H1 (cell line): Measurements from ENCODE around the gene PNMA6A. TPM values are rescaled to one million over a fixed set of nuclear protein-coding genes. Genes with fewer than 3 reads are reported as not detected.
"Not testable (repeated sequence)": the region's sequence is repeated elsewhere in the genome, so short reads cannot be mapped to it uniquely, and the experiment has no call there.

Source experiments
- CTCF ChIA-PET: fragments of 300-600 bp; sonication (Branson Sonifier 250); formaldehyde crosslinking; loops from one replicate; lab custom pipeline; 2021; ENCODE audit not compliant: partially characterized antibody; lab: Charles Lee
- POLR2A ChIA-PET: fragments of 300-600 bp; sonication (Branson Sonifier 250); formaldehyde crosslinking; loops from one replicate; lab custom pipeline; 2021; ENCODE audit warnings: inconsistent platforms; ENCODE audit not compliant: partially characterized antibody; lab: Charles Lee
- DNase-seq, 2 experiments: peaks; one replicate each; pipeline versions ENCODE4 v3.0.0 to v3.0.0-alpha.2; 2010 to 2022; ENCODE audit warnings: low spot score in 2 of 2, low read depth in 1 of 2, mixed read lengths in 1 of 2
- FAIRE-seq: peaks from 2 replicates; lab custom pipeline; 2011; peaks lifted over from hg19 to GRCh38; lab: Jason Lieb, UNC
- H2AFZ ChIP-seq: 2 replicates; pipeline ENCODE4 v1.8.1; 2012; ENCODE audit warnings: low read length, inconsistent platforms
- H2AK5ac ChIP-seq: 2 replicates; pipeline ENCODE4 v1.6.1; 2013; ENCODE audit warnings: low read depth, low read length
- H2BK120ac ChIP-seq: replicated peaks from 2 replicates; pipeline ENCODE3; 2013; ENCODE audit warnings: low read depth, low read length, inconsistent platforms
- H2BK12ac ChIP-seq: 2 replicates; pipeline ENCODE4 v1.6.1; 2013; ENCODE audit warnings: low read depth, low read length
- H2BK15ac ChIP-seq: 2 replicates; pipeline ENCODE4 v1.6.1; 2013; ENCODE audit warnings: low read length
- H2BK20ac ChIP-seq: 2 replicates; pipeline ENCODE4 v1.6.1; 2013; ENCODE audit warnings: low read length
- H2BK5ac ChIP-seq: 2 replicates; pipeline ENCODE4 v1.6.1; 2013; ENCODE audit warnings: low read depth, low read length
- H3K14ac ChIP-seq: 2 replicates; pipeline ENCODE4 v1.6.1; 2013; ENCODE audit warnings: inconsistent platforms; ENCODE audit not compliant: insufficient read length
- H3K18ac ChIP-seq: 2 replicates; pipeline ENCODE4 v1.6.1; 2013; ENCODE audit warnings: low read length; ENCODE audit errors: extremely low read depth
- H3K23ac ChIP-seq: 2 replicates; pipeline ENCODE4 v1.6.1; 2013; ENCODE audit warnings: inconsistent platforms; ENCODE audit not compliant: insufficient read length
- H3K23me2 ChIP-seq: 2 replicates; pipeline ENCODE4 v1.6.1; 2013; ENCODE audit warnings: low read depth, low read length
- H3K27ac ChIP-seq: 2 replicates; pipeline ENCODE4 v1.6.1; 2011; ENCODE audit warnings: low read depth, low read length, inconsistent platforms
- H3K27me3 ChIP-seq, 4 experiments: replicated peaks in 1 of 4; 1 replicate in 1 of 4; 2 replicates in 3 of 4; pipeline versions ENCODE4 v1.6.1 to v1.8.1; 2011 to 2013; ENCODE audit warnings: low read length in 3 of 4, mild to moderate bottlenecking in 3 of 4, inconsistent platforms in 2 of 4, mixed read lengths in 2 of 4, moderate library complexity in 1 of 4; ENCODE audit not compliant: control insufficient read depth in 3 of 4, insufficient read depth in 3 of 4; ENCODE audit errors: extremely low read depth in 1 of 4
- H3K36me3 ChIP-seq, 4 experiments: 2 replicates each; pipeline versions ENCODE4 v1.6.1 to v1.8.1; 2011 to 2013; ENCODE audit warnings: mild to moderate bottlenecking in 4 of 4, low read length in 3 of 4, moderate library complexity in 2 of 4, control low read depth in 1 of 4, inconsistent platforms in 1 of 4; ENCODE audit not compliant: insufficient read depth in 4 of 4, control insufficient read depth in 2 of 4
- H3K4ac ChIP-seq: replicated peaks from 2 replicates; pipeline ENCODE3; 2013; ENCODE audit warnings: low read length, low read depth, mixed read lengths, inconsistent platforms; ENCODE audit not compliant: insufficient read length
- H3K4me1 ChIP-seq, 4 experiments: replicated peaks in 1 of 4; 1 replicate in 1 of 4; 2 replicates in 3 of 4; pipeline versions ENCODE4 v1.6.1 to v1.8.1; 2011 to 2013; ENCODE audit warnings: low read length in 3 of 4, inconsistent platforms in 2 of 4, mixed read lengths in 1 of 4; ENCODE audit not compliant: insufficient read depth in 4 of 4, control insufficient read depth in 3 of 4
- H3K4me2 ChIP-seq, 2 experiments: 2 replicates each; pipeline versions ENCODE4 v1.6.1 to v1.8.1; 2011 to 2013; ENCODE audit warnings: low read depth in 2 of 2, low read length in 2 of 2, control low read depth in 1 of 2, inconsistent platforms in 1 of 2, mild to moderate bottlenecking in 1 of 2; ENCODE audit not compliant: insufficient read depth in 1 of 2
- H3K4me3 ChIP-seq, 4 experiments: fragments of 200-600, 300-600 bp in 1 of 4; sonication (generic), shearing (Covaris generic), sonication (Bioruptor Twin) in 1 of 4; 2 replicates each; pipeline versions ENCODE4 v1.5.1 to v1.8.1; 2011 to 2016; ENCODE audit warnings: low read length in 4 of 4, low read depth in 3 of 4, control low read depth in 2 of 4, inconsistent platforms in 2 of 4, mild to moderate bottlenecking in 2 of 4, mixed read lengths in 1 of 4, moderate library complexity in 1 of 4; ENCODE audit not compliant: insufficient read depth in 2 of 4; ENCODE audit errors: extremely low read depth in 1 of 4
- H3K56ac ChIP-seq: replicated peaks from 2 replicates; pipeline ENCODE3; 2013; ENCODE audit warnings: low read depth, mild to moderate bottlenecking, mixed read lengths, low read length, inconsistent platforms; ENCODE audit not compliant: insufficient read length
- H3K79me1 ChIP-seq: 2 replicates; pipeline ENCODE4 v1.6.1; 2013; ENCODE audit warnings: low read depth, low read length, control low read depth
- H3K79me2 ChIP-seq, 2 experiments: 2 replicates each; pipeline versions ENCODE4 v1.6.1 to v1.8.1; 2012 to 2013; ENCODE audit warnings: low read length in 2 of 2, mild to moderate bottlenecking in 2 of 2, inconsistent platforms in 1 of 2; ENCODE audit not compliant: insufficient read depth in 2 of 2, control insufficient read depth in 1 of 2
- H3K9ac ChIP-seq, 4 experiments: replicated peaks in 1 of 4; 1 replicate in 1 of 4; 2 replicates in 3 of 4; pipeline versions ENCODE4 v1.6.1 to v1.8.1; 2011 to 2013; ENCODE audit warnings: low read depth in 3 of 4, low read length in 3 of 4, control low read depth in 2 of 4, mild to moderate bottlenecking in 2 of 4, moderate library complexity in 2 of 4, inconsistent platforms in 1 of 4; ENCODE audit errors: extremely low read depth in 1 of 4
- H3K9me3 ChIP-seq, 2 experiments: 2 replicates each; pipeline versions ENCODE4 v1.6.1 to v1.8.1; 2012 to 2013; ENCODE audit warnings: mild to moderate bottlenecking in 2 of 2, moderate library complexity in 2 of 2, control low read depth in 1 of 2, inconsistent platforms in 1 of 2, low read depth in 1 of 2, low read length in 1 of 2, mixed read lengths in 1 of 2; ENCODE audit not compliant: insufficient read depth in 2 of 2
- H4K20me1 ChIP-seq, 2 experiments: replicated peaks in 1 of 2; 2 replicates each; pipeline versions ENCODE3 to v1.8.1; 2011 to 2013; ENCODE audit warnings: inconsistent platforms in 2 of 2, low read length in 2 of 2, mild to moderate bottlenecking in 1 of 2; ENCODE audit not compliant: insufficient read depth in 2 of 2, control insufficient read depth in 1 of 2
- H4K5ac ChIP-seq: 2 replicates; pipeline ENCODE4 v1.6.1; 2013; ENCODE audit warnings: low read length, low read depth, mixed read lengths, inconsistent platforms; ENCODE audit not compliant: insufficient read length
- H4K8ac ChIP-seq: 2 replicates; pipeline ENCODE4 v1.8.0; 2013; ENCODE audit warnings: mild to moderate bottlenecking, moderate library complexity, low read length, inconsistent platforms; ENCODE audit not compliant: insufficient read depth; ENCODE audit errors: extremely low read depth
- H4K91ac ChIP-seq: replicated peaks from 2 replicates; pipeline ENCODE3; 2013; ENCODE audit warnings: low read length, mixed read lengths, inconsistent platforms; ENCODE audit not compliant: insufficient read length
- WGBS, 2 experiments: shearing (Covaris generic) in 1 of 2; methylation state at CpG; one replicate each; pipeline versions ENCODE4 v1.1.6 to v1.1.7; 2013 to 2015; ENCODE audit warnings: low lambda C conversion rate in 2 of 2, mixed read lengths in 2 of 2, inconsistent platforms in 1 of 2, low coverage in 1 of 2, missing lambda C conversion rate in 1 of 2; ENCODE audit not compliant: insufficient replicate concordance in 2 of 2, insufficient coverage in 1 of 2, insufficient read length in 1 of 2; ENCODE audit errors: extremely low coverage in 1 of 2, missing lambda C conversion rate in 1 of 2; 5-methylcytosine and 5-hydroxymethylcytosine counted together
- polyA plus RNA-seq, 7 experiments: library from polyadenylated mRNA; depleted of rRNA in 3 of 7; stranded (reverse) in 5 of 7; unstranded in 2 of 7; fragments of >200 nt in 5 of 7; fragments of 200-250 nt in 2 of 7; gene quantifications; 1 replicate in 5 of 7; 2 replicates in 1 of 7; 4 replicates in 1 of 7; pipeline versions ENCODE4 v1.2.1 to v1.2.3, GENCODE V29; 2011 to 2013; ENCODE audit warnings: missing spikeins in 2 of 7, mixed read lengths in 2 of 7
- total RNA-seq: library from RNA; stranded (reverse); fragmentation: NEBNext Ultra II Directional; extraction: Animal tissue kit (Norgen Biotek cat#: 25700); gene quantifications from 2 replicates; pipeline ENCODE4 v1.2.1, GENCODE V29; 2021

Gene PNMA6A
- total and polyA plus RNA-seq, 2 of the 8 experiments (the other 6 are each of a cell fraction or from before 2014, with no cell fraction given), result 2.2 to 5.7 TPM

DNA sequence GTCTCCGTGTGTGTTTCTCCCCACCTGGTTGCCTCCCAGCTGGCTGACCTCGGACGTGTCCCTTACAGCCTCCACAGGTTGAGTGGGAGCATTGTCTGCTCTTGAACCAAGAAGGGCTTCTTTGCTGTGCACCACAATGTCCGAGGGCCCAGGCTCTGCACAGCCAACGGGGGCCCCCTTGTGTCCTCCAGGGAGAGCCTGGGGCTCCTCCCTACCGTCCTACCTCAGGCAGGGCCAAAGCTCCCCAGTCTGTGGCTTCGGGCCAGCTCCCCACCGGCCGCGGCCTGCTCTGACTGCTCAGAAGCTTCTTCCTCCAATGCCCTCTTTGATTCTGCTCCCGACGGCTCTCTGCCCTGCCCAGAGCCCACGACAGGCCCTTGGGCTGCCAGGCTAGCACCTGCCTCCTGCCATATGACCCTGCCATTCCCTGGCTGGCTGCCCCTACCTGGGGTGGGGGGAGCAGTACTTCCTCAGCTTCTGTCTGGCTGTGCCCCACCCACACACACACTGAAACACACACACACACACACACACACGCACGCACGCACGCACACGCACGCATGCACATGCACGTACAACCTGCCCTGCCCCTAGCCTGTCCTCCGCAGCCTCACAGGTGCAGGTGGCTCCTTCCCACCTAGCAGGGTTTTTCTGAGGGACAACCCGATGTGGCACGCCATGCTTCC, 11.1 kb downstream of the PNMA6A start:
- H3K23ac ChIP-seq, H2BK12ac ChIP-seq, H2AFZ ChIP-seq, H4K8ac ChIP-seq, DNase-seq, H3K23me2 ChIP-seq, H3K4me2 ChIP-seq, H2BK15ac ChIP-seq, H3K18ac ChIP-seq, H3K79me2 ChIP-seq, CTCF ChIA-PET, H4K91ac ChIP-seq, H2AK5ac ChIP-seq, H3K27me3 ChIP-seq, H3K36me3 ChIP-seq, H3K27ac ChIP-seq, H4K20me1 ChIP-seq, H2BK20ac ChIP-seq, H3K14ac ChIP-seq, H3K9ac ChIP-seq, H3K79me1 ChIP-seq, H3K4me3 ChIP-seq, H3K4me1 ChIP-seq, H4K5ac ChIP-seq, H3K4ac ChIP-seq, FAIRE-seq, H3K9me3 ChIP-seq, H2BK5ac ChIP-seq, H3K56ac ChIP-seq, H2BK120ac ChIP-seq, POLR2A ChIA-PET: not testable (repeated sequence)
- no CpG with 5 or more reads among the region's 23 CpGs for WGBS, 2 experiments
